ENCODE results near the gene C3orf22.

C3orf22 gene

GRCh38 chr3:126507886-126508285 is 50.8 kb downstream of the C3orf22 start:
- ATAC-seq (ENCODE audit: insufficient read depth, low read depth) (no peak), DNase-seq (no peak)
- Histone ChIP-seq H3K27me3 (ENCODE audit: insufficient read depth, low read length, poor library complexity) (no peaks in the 10 kb centered on the region), H3K4me2 (ENCODE audit: insufficient read depth, low read length) (no peak overlapping the region), H3K9ac (ENCODE audit: low read depth, low read length) (no peak overlapping the region), H4K20me1 (ENCODE audit: insufficient read depth, low read length) (no peaks in the 10 kb centered on the region), H3K4me3 (ENCODE audit: low read depth in 1 of 2, low read length in 2 of 2) (no peak overlapping the region), H2AFZ (ENCODE audit: low read depth, low read length) (no peak overlapping the region), H3K36me3 (ENCODE audit: insufficient read depth, low read length) (no peaks in the 10 kb centered on the region), H3K27ac (ENCODE audit: low read length) (no peak overlapping the region), H3K4me1 (ENCODE audit: insufficient read depth, low read length) (no peaks in the 10 kb centered on the region), H3K79me2 (ENCODE audit: insufficient read depth, low read length) (no peaks in the 10 kb centered on the region), H3K9me3 (ENCODE audit: insufficient read depth, low read length, severe bottlenecking) (no peaks in the 10 kb centered on the region)
- no peak for TF ChIP-seq CTCF (IDR thresholded peaks at IDR 0.05; ENCODE audit: borderline replicate concordance, extremely low read depth, low read length, poor library complexity, severe bottlenecking)

- H3K4me2 ChIP-seq (ENCODE audit: insufficient read depth, low read length): no peak overlapping the region
- H4K20me1 ChIP-seq (ENCODE audit: insufficient read depth, low read length): no peaks in the 10 kb centered on the region
- no peak overlapping the region for H3K27ac ChIP-seq (ENCODE audit: low read length)
- DNase-seq (no peak), ATAC-seq (ENCODE audit: insufficient read depth, low read depth) (no peak)
- no peaks in the 10 kb centered on the region for H3K79me2 ChIP-seq (ENCODE audit: insufficient read depth, low read length)
- no peaks in the 10 kb centered on the region for H3K27me3 ChIP-seq (ENCODE audit: insufficient read depth, low read length, poor library complexity)
- H3K9me3 ChIP-seq (ENCODE audit: insufficient read depth, low read length, severe bottlenecking): no peaks in the 10 kb centered on the region
- TF ChIP-seq EZH2 (IDR thresholded peaks at IDR 0.05; ENCODE audit: borderline replicate concordance, low read depth, low read length, severe bottlenecking) (no peak), CTCF (IDR thresholded peaks at IDR 0.05; ENCODE audit: borderline replicate concordance, extremely low read depth, low read length, poor library complexity, severe bottlenecking) (no peak)
- H3K9ac ChIP-seq (ENCODE audit: low read depth, low read length): no peak overlapping the region
- no peak overlapping the region for H3K4me3 ChIP-seq (ENCODE audit: low read depth in 1 of 2, low read length in 2 of 2)
- peaks cover 7% of the 10 kb centered on the region for H3K4me1 ChIP-seq (ENCODE audit: insufficient read depth, low read length)
- H2AFZ ChIP-seq (ENCODE audit: low read depth, low read length): no peak overlapping the region
- no peaks in the 10 kb centered on the region for H3K36me3 ChIP-seq (ENCODE audit: insufficient read depth, low read length)
These were observed 55.0 kb downstream of the C3orf22 start for GRCh38 chr3:126503701-126504100.

GRCh38 chr3:126502656-126503055 is 56.1 kb downstream of the C3orf22 start:
- no peak for DNase-seq
- Histone ChIP-seq H3K4me3 (ENCODE audit: low read depth in 1 of 2, low read length in 2 of 2) (no peak overlapping the region), H3K27ac (ENCODE audit: low read length) (no peak overlapping the region), H3K79me2 (ENCODE audit: insufficient read depth, low read length) (no peaks in the 10 kb centered on the region), H3K36me3 (ENCODE audit: insufficient read depth, low read length) (no peaks in the 10 kb centered on the region), H3K27me3 (ENCODE audit: insufficient read depth, low read length, poor library complexity) (no peaks in the 10 kb centered on the region), H3K4me2 (ENCODE audit: insufficient read depth, low read length) (no peak overlapping the region), H2AFZ (ENCODE audit: low read depth, low read length) (no peak overlapping the region), H3K4me1 (ENCODE audit: insufficient read depth, low read length) (peaks cover 17% of the 10 kb centered on the region), H3K9me3 (ENCODE audit: insufficient read depth, low read length, severe bottlenecking) (no peaks in the 10 kb centered on the region), H4K20me1 (ENCODE audit: insufficient read depth, low read length) (no peaks in the 10 kb centered on the region), H3K9ac (ENCODE audit: low read depth, low read length) (no peak overlapping the region)
- no peak for TF ChIP-seq EZH2 (IDR thresholded peaks at IDR 0.05; ENCODE audit: borderline replicate concordance, low read depth, low read length, severe bottlenecking)
- no peak for TF ChIP-seq CTCF (IDR thresholded peaks at IDR 0.05; ENCODE audit: borderline replicate concordance, extremely low read depth, low read length, poor library complexity, severe bottlenecking)
- no peak for ATAC-seq (ENCODE audit: insufficient read depth, low read depth)

DNA sequence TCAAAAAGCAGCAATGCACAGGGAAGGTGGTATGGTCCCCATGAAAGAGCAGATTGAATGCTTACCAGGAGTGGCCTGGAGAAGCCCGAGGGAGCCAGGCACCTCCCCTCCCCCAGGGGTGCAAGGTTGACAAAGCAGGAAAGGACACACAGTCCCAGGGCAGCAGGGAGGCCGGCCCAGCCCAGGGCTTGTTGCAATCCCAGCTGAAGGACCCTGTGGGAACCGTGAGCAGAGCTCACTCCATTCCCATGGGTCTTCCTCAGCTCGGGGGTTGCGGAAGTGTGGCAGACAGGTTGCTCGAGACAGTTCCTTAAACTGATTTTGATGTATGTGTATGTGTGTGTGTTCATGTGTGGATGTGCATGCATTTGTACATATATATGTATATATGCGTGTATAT is 57.0 kb downstream of the C3orf22 start:
- Histone ChIP-seq H3K9me3 (ENCODE audit: insufficient read depth, low read length, severe bottlenecking) (no peaks in the 10 kb centered on the region), H3K4me1 (ENCODE audit: insufficient read depth, low read length) (peaks cover 26% of the 10 kb centered on the region)
- no peak for ATAC-seq (ENCODE audit: insufficient read depth, low read depth)

More for the DNA sequence above, 57.0 kb downstream of the C3orf22 start:
- TF ChIP-seq EZH2 (IDR thresholded peaks at IDR 0.05; ENCODE audit: borderline replicate concordance, low read depth, low read length, severe bottlenecking) (no peak), CTCF (IDR thresholded peaks at IDR 0.05; ENCODE audit: borderline replicate concordance, extremely low read depth, low read length, poor library complexity, severe bottlenecking) (no peak)
- H3K4me2 ChIP-seq (ENCODE audit: insufficient read depth, low read length): no peak overlapping the region
- H3K36me3 ChIP-seq (ENCODE audit: insufficient read depth, low read length): no peaks in the 10 kb centered on the region
- H3K79me2 ChIP-seq (ENCODE audit: insufficient read depth, low read length): no peaks in the 10 kb centered on the region
- no peaks in the 10 kb centered on the region for H4K20me1 ChIP-seq (ENCODE audit: insufficient read depth, low read length)
- no peak for DNase-seq
- no peak overlapping the region for H2AFZ ChIP-seq (ENCODE audit: low read depth, low read length)
- no peak overlapping the region for H3K27ac ChIP-seq (ENCODE audit: low read length)
- H3K27me3 ChIP-seq (ENCODE audit: insufficient read depth, low read length, poor library complexity): no peaks in the 10 kb centered on the region
- no peak overlapping the region for H3K9ac ChIP-seq (ENCODE audit: low read depth, low read length)
- no peak overlapping the region for H3K4me3 ChIP-seq (ENCODE audit: low read depth in 1 of 2, low read length in 2 of 2)
